Measurements from ENCODE around the gene URB1.

Gene URB1

DNA sequence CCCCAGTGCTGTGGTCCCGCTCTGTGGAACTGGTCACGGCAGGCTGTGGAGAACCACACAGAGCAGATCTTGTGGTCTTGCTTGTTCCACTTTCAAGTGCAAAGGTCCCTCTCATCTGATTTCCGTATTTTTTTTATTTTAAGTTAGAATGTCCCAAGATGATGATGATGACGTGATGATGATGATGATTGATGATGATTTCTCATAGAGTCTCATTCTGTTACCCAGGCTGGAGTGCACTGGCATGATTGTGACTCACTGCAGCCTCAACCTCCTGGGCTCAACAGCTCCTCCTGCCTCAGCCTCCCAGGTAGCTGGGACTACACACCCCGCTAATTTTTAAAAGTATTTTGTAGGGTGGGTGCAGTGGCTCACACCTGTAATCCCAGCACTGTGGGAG lies 31.9 kb upstream of the URB1 start:
- Histone ChIP-seq H3K27me3 (ENCODE audit: control insufficient read depth in 3 of 3, insufficient read depth in 3 of 3, low read depth in 1 of 3, low read length in 3 of 3) (peaks cover 0 to 21% (median 0%) of the 10 kb centered on the region in 3 experiments), H3K9ac (ENCODE audit: low read depth, low read length, poor library complexity) (no peak overlapping the region), H3K36me3 (replicated peaks in 1 of 2; ENCODE audit: control insufficient read depth in 2 of 2, insufficient read depth in 2 of 2, low read length in 2 of 2) (no peaks in the 10 kb centered on the region), H3K4ac (ENCODE audit: low read length) (no peak overlapping the region), H2AFZ (ENCODE audit: low read length) (no peak overlapping the region), H2BK5ac (ENCODE audit: low read length) (no peak overlapping the region), H3K18ac (ENCODE audit: low read length) (no peak overlapping the region), H3K23ac (ENCODE audit: low read depth, low read length, poor library complexity) (no peak overlapping the region), H2AK5ac (ENCODE audit: low read depth, low read length) (no peak overlapping the region), H3K14ac (ENCODE audit: low read length) (no peak overlapping the region), H2BK15ac (ENCODE audit: low read length) (no peak overlapping the region), H3K79me1 (ENCODE audit: low read depth, low read length) (no peaks in the 10 kb centered on the region), H4K8ac (ENCODE audit: low read depth, low read length) (no peak overlapping the region), H2BK12ac (ENCODE audit: low read length) (no peak overlapping the region), H3K9me3 (replicated peaks in 1 of 2; ENCODE audit: control insufficient read depth in 2 of 2, insufficient read depth in 1 of 2, low read depth in 1 of 2, low read length in 2 of 2) (no peaks in the 10 kb centered on the region), H3K4me2 (ENCODE audit: insufficient read depth, low read length, poor library complexity, severe bottlenecking) (no peak overlapping the region), H3K27ac (replicated peaks; ENCODE audit: low read length) (no peak overlapping the region), H3K4me3 (ENCODE audit: low read length in 2 of 2) (no peak overlapping the region), H3K4me1 (ENCODE audit: control insufficient read depth in 2 of 2, insufficient read depth in 1 of 2, low read depth in 1 of 2, low read length in 2 of 2) (no peaks in the 10 kb centered on the region), H4K91ac (ENCODE audit: low read depth, low read length, poor library complexity) (no peak overlapping the region), H2BK120ac (ENCODE audit: low read depth, low read length) (no peak overlapping the region)
- no peak for DNase-seq (ENCODE audit: low spot score)
- no CpG with 5 or more reads among the region's 5 CpGs for WGBS, 2 donors (ENCODE audit: extremely low coverage in 2 of 2, insufficient read length in 2 of 2, insufficient replicate concordance in 1 of 2)

DNA sequence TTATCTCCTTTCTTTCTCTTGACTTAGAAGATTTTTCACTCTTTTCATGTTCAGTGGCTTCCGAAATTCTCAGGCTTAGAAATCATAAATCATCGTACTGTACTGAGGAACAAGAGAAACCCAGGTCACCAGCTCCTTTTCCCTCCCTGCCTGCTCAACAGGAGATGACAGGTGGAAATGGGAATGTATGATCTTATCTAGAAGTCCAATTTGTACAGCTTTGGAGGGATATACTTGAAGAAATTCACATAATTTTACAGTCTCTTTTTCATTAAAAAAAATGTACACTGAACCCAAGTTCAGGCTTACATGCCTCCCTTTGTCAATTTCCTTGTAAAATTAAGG lies 31.4 kb upstream of the URB1 start:
- no CpG with 5 or more reads among the region's 2 CpGs for WGBS, 2 donors (ENCODE audit: extremely low coverage in 2 of 2, insufficient read length in 2 of 2, insufficient replicate concordance in 1 of 2)
- Histone ChIP-seq H2BK15ac (ENCODE audit: low read length) (no peak overlapping the region), H2AFZ (ENCODE audit: low read length) (no peak overlapping the region)

DNA sequence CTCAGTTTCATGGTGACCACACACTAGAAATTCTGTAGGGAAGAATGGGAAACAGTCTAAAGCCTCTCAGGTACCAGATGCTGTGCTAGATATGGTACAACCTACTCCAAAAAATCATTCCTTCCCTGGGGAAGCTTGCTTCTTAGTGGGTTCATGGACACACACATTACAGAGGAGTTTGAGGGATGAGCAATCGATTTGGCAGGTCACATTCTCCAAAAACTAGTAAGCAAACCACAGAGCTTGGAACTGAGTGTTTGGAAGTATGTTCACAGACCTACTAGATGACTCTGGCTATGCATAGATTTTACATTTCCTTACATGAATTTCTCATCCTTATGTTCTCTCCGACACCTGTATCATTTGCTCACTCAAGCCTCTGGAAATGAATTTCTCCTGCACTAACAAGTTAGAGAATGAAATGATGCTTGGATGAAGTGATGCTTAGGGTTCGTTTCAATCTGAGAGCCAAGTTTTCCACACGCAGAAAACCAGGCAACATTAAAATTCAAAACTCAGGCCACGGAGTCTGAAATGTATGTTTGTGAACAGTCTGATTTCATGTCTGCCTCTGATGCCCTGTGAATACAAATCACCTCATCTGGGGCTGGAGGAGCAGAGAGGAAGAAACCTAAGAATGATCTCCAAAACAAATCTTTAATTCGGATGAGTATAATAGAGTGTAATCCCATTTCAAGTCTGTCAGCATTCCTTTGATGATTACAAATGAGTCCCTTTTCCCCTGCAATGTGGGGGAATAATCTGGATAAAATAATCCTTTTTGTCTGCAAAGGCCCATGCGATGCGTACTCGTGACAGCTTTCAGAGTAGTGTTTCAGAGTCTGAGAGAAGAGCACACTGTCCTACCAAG lies 30.7 kb upstream of the URB1 start:
- no peak for DNase-seq (ENCODE audit: low spot score)
- Histone ChIP-seq H4K8ac (ENCODE audit: low read depth, low read length) (no peak overlapping the region), H2AK5ac (ENCODE audit: low read depth, low read length) (no peak overlapping the region), H3K79me1 (ENCODE audit: low read depth, low read length) (no peaks in the 10 kb centered on the region), H2BK15ac (ENCODE audit: low read length) (no peak overlapping the region), H3K36me3 (replicated peaks in 1 of 2; ENCODE audit: control insufficient read depth in 2 of 2, insufficient read depth in 2 of 2, low read length in 2 of 2) (no peaks in the 10 kb centered on the region), H3K18ac (ENCODE audit: low read length) (no peak overlapping the region), H3K9me3 (replicated peaks in 1 of 2; ENCODE audit: control insufficient read depth in 2 of 2, insufficient read depth in 1 of 2, low read depth in 1 of 2, low read length in 2 of 2) (no peaks in the 10 kb centered on the region), H2BK12ac (ENCODE audit: low read length) (no peak overlapping the region), H4K91ac (ENCODE audit: low read depth, low read length, poor library complexity) (no peak overlapping the region), H3K4ac (ENCODE audit: low read length) (no peak overlapping the region), H3K4me1 (ENCODE audit: control insufficient read depth in 2 of 2, insufficient read depth in 1 of 2, low read depth in 1 of 2, low read length in 2 of 2) (no peaks in the 10 kb centered on the region), H3K27me3 (ENCODE audit: control insufficient read depth in 3 of 3, insufficient read depth in 3 of 3, low read depth in 1 of 3, low read length in 3 of 3) (peaks cover 0 to 21% (median 0%) of the 10 kb centered on the region in 3 experiments), H3K27ac (replicated peaks; ENCODE audit: low read length) (no peak overlapping the region), H2BK5ac (ENCODE audit: low read length) (no peak overlapping the region), H3K4me2 (ENCODE audit: insufficient read depth, low read length, poor library complexity, severe bottlenecking) (no peak overlapping the region), H3K4me3 (ENCODE audit: low read length in 2 of 2) (no peak overlapping the region), H2AFZ (ENCODE audit: low read length) (no peak overlapping the region), H3K14ac (ENCODE audit: low read length) (no peak overlapping the region), H2BK120ac (ENCODE audit: low read depth, low read length) (no peak overlapping the region), H3K9ac (ENCODE audit: low read depth, low read length, poor library complexity) (no peak overlapping the region), H3K23ac (ENCODE audit: low read depth, low read length, poor library complexity) (no peak overlapping the region)
- WGBS, 2 donors (ENCODE audit: extremely low coverage in 2 of 2, insufficient read length in 2 of 2, insufficient replicate concordance in 1 of 2), result no CpG with 5 or more reads among the region's 9 CpGs

More for the DNA sequence above, 31.4 kb upstream of the URB1 start:
- Histone ChIP-seq H2BK120ac (ENCODE audit: low read depth, low read length) (no peak overlapping the region), H3K27me3 (ENCODE audit: control insufficient read depth in 3 of 3, insufficient read depth in 3 of 3, low read depth in 1 of 3, low read length in 3 of 3) (peaks cover 0 to 21% (median 0%) of the 10 kb centered on the region in 3 experiments), H3K4me1 (ENCODE audit: control insufficient read depth in 2 of 2, insufficient read depth in 1 of 2, low read depth in 1 of 2, low read length in 2 of 2) (no peaks in the 10 kb centered on the region), H3K4ac (ENCODE audit: low read length) (no peak overlapping the region), H4K91ac (ENCODE audit: low read depth, low read length, poor library complexity) (no peak overlapping the region), H3K4me2 (ENCODE audit: insufficient read depth, low read length, poor library complexity, severe bottlenecking) (no peak overlapping the region), H3K79me1 (ENCODE audit: low read depth, low read length) (no peaks in the 10 kb centered on the region), H3K14ac (ENCODE audit: low read length) (no peak overlapping the region), H3K23ac (ENCODE audit: low read depth, low read length, poor library complexity) (no peak overlapping the region), H2BK5ac (ENCODE audit: low read length) (no peak overlapping the region), H3K4me3 (ENCODE audit: low read length in 2 of 2) (no peak overlapping the region), H3K9me3 (replicated peaks in 1 of 2; ENCODE audit: control insufficient read depth in 2 of 2, insufficient read depth in 1 of 2, low read depth in 1 of 2, low read length in 2 of 2) (no peaks in the 10 kb centered on the region), H3K18ac (ENCODE audit: low read length) (no peak overlapping the region), H2BK12ac (ENCODE audit: low read length) (no peak overlapping the region), H2AK5ac (ENCODE audit: low read depth, low read length) (no peak overlapping the region), H3K27ac (replicated peaks; ENCODE audit: low read length) (no peak overlapping the region), H4K8ac (ENCODE audit: low read depth, low read length) (no peak overlapping the region), H3K9ac (ENCODE audit: low read depth, low read length, poor library complexity) (no peak overlapping the region), H3K36me3 (replicated peaks in 1 of 2; ENCODE audit: control insufficient read depth in 2 of 2, insufficient read depth in 2 of 2, low read length in 2 of 2) (no peaks in the 10 kb centered on the region)
- no peak for DNase-seq (ENCODE audit: low spot score)

DNA sequence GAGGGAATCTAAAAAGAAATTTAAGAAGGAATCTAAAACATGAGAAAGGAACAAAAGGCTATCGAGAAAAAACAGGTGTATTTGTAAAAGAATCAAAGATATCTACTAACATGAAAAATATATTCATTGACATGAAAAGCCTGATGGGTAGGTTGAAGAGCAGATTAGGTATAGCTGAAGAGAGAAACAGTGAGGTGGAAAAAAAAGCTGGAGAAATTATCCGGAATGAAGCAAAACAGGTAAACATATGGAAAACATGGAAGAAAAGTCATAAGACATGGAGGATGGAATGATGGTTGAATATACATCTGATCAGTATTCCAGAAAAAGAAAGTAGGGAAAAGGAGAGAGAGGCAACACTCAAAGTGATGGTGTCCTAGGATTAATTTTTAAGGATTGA lies 29.3 kb upstream of the URB1 start:
- Histone ChIP-seq H3K9ac (ENCODE audit: low read depth, low read length, poor library complexity) (no peak overlapping the region), H3K27ac (replicated peaks; ENCODE audit: low read length) (no peak overlapping the region), H3K4me1 (ENCODE audit: control insufficient read depth in 2 of 2, insufficient read depth in 1 of 2, low read depth in 1 of 2, low read length in 2 of 2) (no peaks in the 10 kb centered on the region), H4K8ac (ENCODE audit: low read depth, low read length) (no peak overlapping the region), H3K18ac (ENCODE audit: low read length) (no peak overlapping the region), H4K91ac (ENCODE audit: low read depth, low read length, poor library complexity) (no peak overlapping the region), H3K36me3 (replicated peaks in 1 of 2; ENCODE audit: control insufficient read depth in 2 of 2, insufficient read depth in 2 of 2, low read length in 2 of 2) (no peaks in the 10 kb centered on the region), H3K23ac (ENCODE audit: low read depth, low read length, poor library complexity) (no peak overlapping the region), H2BK120ac (ENCODE audit: low read depth, low read length) (no peak overlapping the region), H3K4ac (ENCODE audit: low read length) (no peak overlapping the region), H3K4me3 (ENCODE audit: low read length in 2 of 2) (no peak overlapping the region), H3K14ac (ENCODE audit: low read length) (no peak overlapping the region), H2BK5ac (ENCODE audit: low read length) (no peak overlapping the region), H3K9me3 (replicated peaks in 1 of 2; ENCODE audit: control insufficient read depth in 2 of 2, insufficient read depth in 1 of 2, low read depth in 1 of 2, low read length in 2 of 2) (no peaks in the 10 kb centered on the region), H3K79me1 (ENCODE audit: low read depth, low read length) (no peaks in the 10 kb centered on the region), H2BK15ac (ENCODE audit: low read length) (no peak overlapping the region), H2AFZ (ENCODE audit: low read length) (no peak overlapping the region), H2BK12ac (ENCODE audit: low read length) (no peak overlapping the region), H3K27me3 (ENCODE audit: control insufficient read depth in 3 of 3, insufficient read depth in 3 of 3, low read depth in 1 of 3, low read length in 3 of 3) (peaks cover 0 to 33% (median 0%) of the 10 kb centered on the region in 3 experiments), H2AK5ac (ENCODE audit: low read depth, low read length) (no peak overlapping the region), H3K4me2 (ENCODE audit: insufficient read depth, low read length, poor library complexity, severe bottlenecking) (no peak overlapping the region)
- DNase-seq (ENCODE audit: low spot score), result no peak
- no CpG with 5 or more reads among the region's 2 CpGs for WGBS, 2 donors (ENCODE audit: extremely low coverage in 2 of 2, insufficient read length in 2 of 2, insufficient replicate concordance in 1 of 2)

All from neuronal stem cell (in vitro differentiated cells).